WTC11 (cell line): ENCODE measurements around the gene DNAH7.

ENCODE experiments used
- CBFB ChIP-seq: sonication (generic); formaldehyde crosslinking; IDR thresholded peaks from 2 replicates; pipeline ENCODE4 v1.8.1; 2022; ENCODE audit warnings: mild to moderate bottlenecking, low read depth, missing genetic modification reagents
- ESRRA ChIP-seq: sonication (generic); formaldehyde crosslinking; IDR thresholded peaks from 2 replicates; pipeline ENCODE4 v1.8.1; 2022; ENCODE audit warnings: mild to moderate bottlenecking, missing genetic modification reagents, borderline replicate concordance
- GABPB1 ChIP-seq: sonication (generic); formaldehyde crosslinking; IDR thresholded peaks from 2 replicates; pipeline ENCODE4 v1.8.1; 2023; ENCODE audit warnings: mild to moderate bottlenecking, missing genetic modification reagents
- JUN ChIP-seq: sonication (generic); formaldehyde crosslinking; IDR thresholded peaks from 2 replicates; pipeline ENCODE4 v1.8.0; 2023; ENCODE audit warnings: mild to moderate bottlenecking, missing genetic modification reagents
- KAT7 ChIP-seq: sonication (generic); formaldehyde crosslinking; IDR thresholded peaks from 2 replicates; pipeline ENCODE4 v1.8.1; 2023; ENCODE audit warnings: missing genetic modification reagents, mild to moderate bottlenecking, borderline replicate concordance
- NR1H2 ChIP-seq: sonication (generic); formaldehyde crosslinking; IDR thresholded peaks from 2 replicates; pipeline ENCODE4 v1.9.0; 2021; ENCODE audit warnings: mild to moderate bottlenecking, moderate library complexity, missing genetic modification reagents
- NR2C2 ChIP-seq: sonication (generic); formaldehyde crosslinking; IDR thresholded peaks from 2 replicates; pipeline ENCODE4 v1.8.0; 2022; ENCODE audit warnings: mild to moderate bottlenecking, missing genetic modification reagents
- NR3C1 ChIP-seq: sonication (generic); formaldehyde crosslinking; conservative IDR thresholded peaks from 2 replicates; pipeline ENCODE4 v1.8.1; 2023; ENCODE audit warnings: low read depth, mild to moderate bottlenecking, missing genetic modification reagents
- ZBTB21 ChIP-seq: sonication (generic); formaldehyde crosslinking; IDR thresholded peaks from 2 replicates; pipeline ENCODE4 v1.8.1; 2023; ENCODE audit warnings: mild to moderate bottlenecking, missing genetic modification reagents, borderline replicate concordance
- ZNF396 ChIP-seq: fragments of 250-450 bp; sonication (Bioruptor Pico); IDR thresholded peaks from 2 replicates; pipeline ENCODE4 v1.8.0; 2021; ENCODE audit warnings: mild to moderate bottlenecking, moderate library complexity, borderline replicate concordance
- TF ChIP-seq, protein P1 (sequence below): fragments of 200-600 bp; IDR thresholded peaks from 2 replicates; pipeline ENCODE4 v1.8.0; 2022; ENCODE audit warnings: antibody characterized with exemption

DNA sequence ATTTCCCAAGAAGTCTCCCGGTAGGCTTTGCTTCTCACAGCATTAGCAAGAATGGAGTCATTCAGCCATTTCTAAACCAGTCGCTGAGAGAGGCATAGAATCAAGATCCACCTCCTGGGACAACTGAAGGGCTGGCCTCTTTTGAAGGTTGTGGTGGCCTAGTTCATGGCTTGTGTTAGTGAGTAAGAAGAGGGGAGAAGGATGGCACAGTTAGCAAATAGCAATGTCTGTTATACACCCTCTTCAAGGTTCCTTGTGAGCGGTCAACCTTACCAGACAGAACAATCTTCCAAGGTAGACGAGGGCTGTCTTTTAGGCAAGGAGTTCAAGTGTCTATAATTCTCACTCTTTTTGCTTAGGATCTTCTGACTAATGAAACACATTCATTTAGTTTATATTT lies 35.4 kb upstream of the DNAH7 start:
- TF ChIP-seq, protein P1, sequence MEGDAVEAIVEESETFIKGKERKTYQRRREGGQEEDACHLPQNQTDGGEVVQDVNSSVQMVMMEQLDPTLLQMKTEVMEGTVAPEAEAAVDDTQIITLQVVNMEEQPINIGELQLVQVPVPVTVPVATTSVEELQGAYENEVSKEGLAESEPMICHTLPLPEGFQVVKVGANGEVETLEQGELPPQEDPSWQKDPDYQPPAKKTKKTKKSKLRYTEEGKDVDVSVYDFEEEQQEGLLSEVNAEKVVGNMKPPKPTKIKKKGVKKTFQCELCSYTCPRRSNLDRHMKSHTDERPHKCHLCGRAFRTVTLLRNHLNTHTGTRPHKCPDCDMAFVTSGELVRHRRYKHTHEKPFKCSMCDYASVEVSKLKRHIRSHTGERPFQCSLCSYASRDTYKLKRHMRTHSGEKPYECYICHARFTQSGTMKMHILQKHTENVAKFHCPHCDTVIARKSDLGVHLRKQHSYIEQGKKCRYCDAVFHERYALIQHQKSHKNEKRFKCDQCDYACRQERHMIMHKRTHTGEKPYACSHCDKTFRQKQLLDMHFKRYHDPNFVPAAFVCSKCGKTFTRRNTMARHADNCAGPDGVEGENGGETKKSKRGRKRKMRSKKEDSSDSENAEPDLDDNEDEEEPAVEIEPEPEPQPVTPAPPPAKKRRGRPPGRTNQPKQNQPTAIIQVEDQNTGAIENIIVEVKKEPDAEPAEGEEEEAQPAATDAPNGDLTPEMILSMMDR: no peak
- no peak for TF ChIP-seq ZNF396
- no peak for TF ChIP-seq GABPB1 (CRISPR knock-in tag)
- TF ChIP-seq KAT7 (CRISPR knock-in tag): no peak
- no peak for TF ChIP-seq JUN (CRISPR knock-in tag)
- no peak for TF ChIP-seq NR1H2 (CRISPR knock-in tag)
- TF ChIP-seq ZBTB21 (CRISPR knock-in tag): no peak
- no peak for TF ChIP-seq NR2C2 (CRISPR knock-in tag)
- TF ChIP-seq NR3C1 (CRISPR knock-in tag): no peak
- TF ChIP-seq CBFB (CRISPR knock-in tag): no peak
- no peak for TF ChIP-seq ESRRA (CRISPR knock-in tag)
